Adrenal gland (tissue), 12 donors: ENCODE measurements around the gene RASA2. TPM values are rescaled to one million over a fixed set of nuclear protein-coding genes. Genes with fewer than 3 reads are reported as not detected.

Experiments
- DNase-seq, 7 donors: peaks; one replicate each; pipeline ENCODE4 v3.0.0-alpha.2; 2019 to 2020
- H3K27ac ChIP-seq, 5 donors: fragments of 200-600 bp; sonication (generic) in 4 of 5; 1 replicate in 3 of 5; 2 replicates in 2 of 5; pipeline versions ENCODE4 v1.5.1 to v1.8.0; 2016 to 2020; ENCODE audit warnings: mild to moderate bottlenecking in 1 of 5
- H3K27me3 ChIP-seq: fragments of 200-600 bp; 2 replicates; pipeline ENCODE4 v1.8.0; 2021
- H3K36me3 ChIP-seq, 2 donors: fragments of 200-600 bp; replicated peaks in 1 of 2; 1 replicate in 1 of 2; 2 replicates in 1 of 2; pipeline versions ENCODE4 v1.5.1 to v1.8.0; 2018 to 2022
- H3K4me1 ChIP-seq, 2 donors: fragments of 200-600 bp; replicated peaks in 1 of 2; 1 replicate in 1 of 2; 2 replicates in 1 of 2; pipeline versions ENCODE4 v1.5.1 to v1.8.0; 2018 to 2021
- H3K4me3 ChIP-seq, 4 donors: fragments of 200-600 bp; sonication (generic) in 3 of 4; one replicate each; pipeline ENCODE4 v1.5.1; 2016 to 2018
- H3K9me3 ChIP-seq, 3 donors: fragments of 200-600 bp; sonication (generic) in 1 of 3; replicated peaks in 1 of 3; 1 replicate in 2 of 3; 2 replicates in 1 of 3; pipeline versions ENCODE4 v1.5.1 to v1.8.0; 2016 to 2021
- POLR2A ChIP-seq, 2 donors: fragments of 450-650 bp; IDR thresholded peaks; one replicate each; pipeline ENCODE4 v1.6.1; 2017; ENCODE audit warnings: antibody characterized with exemption in 2 of 2, mild to moderate bottlenecking in 2 of 2, moderate library complexity in 1 of 2
- WGBS, 4 donors: extraction: QIAGEN DNeasy Blood & Tissue Kit in 2 of 4; methylation state at CpG; one replicate each; pipeline versions ENCODE4 v1.1.5 to v1.1.7; 2013 to 2017; 5-methylcytosine and 5-hydroxymethylcytosine counted together
- intact Hi-C, 2 donors: fragments of 100-400 bp; cut with DNase I; formaldehyde crosslinking; loops; one replicate each; pipeline versions ENCODE4 v1.14.1 to v1.15.0; 2022 to 2023
- polyA plus RNA-seq, 3 donors: library from polyadenylated mRNA; stranded (reverse); fragments of 200-250 nt in 2 of 3; fragments of 350-450 nt in 1 of 3; fragmentation: Illumina TruSeq in 1 of 3; extraction: RNeasy Lipid Tissue Mini Kit (QIAGEN cat#74804) in 1 of 3; gene quantifications; one replicate each; pipeline ENCODE4 v1.2.3, GENCODE V29; 2013 to 2014
- total RNA-seq, 9 donors: library from RNA; depleted of rRNA in 4 of 9; stranded (reverse); fragments of >200 nt in 4 of 9; fragments of 120-200 nt in 1 of 9; fragmentation: NEBNext Ultra II Directional in 1 of 9; extraction: Animal tissue kit (Norgen Biotek cat#: 25700) in 1 of 9; gene quantifications; one replicate each; pipeline versions ENCODE4 v1.1.0 to v1.2.4, GENCODE V29; 2013 to 2023
- TF ChIP-seq, protein P1 (sequence below), 6 experiments: fragments of 450-650 bp in 4 of 6; fragments of 200-600 bp in 2 of 6; sonication (generic) in 1 of 6; IDR thresholded peaks; 1 replicate in 5 of 6; 2 replicates in 1 of 6; pipeline versions ENCODE4 v1.5.1 to v1.8.0; 2016 to 2021; ENCODE audit warnings: antibody characterized with exemption in 6 of 6, mild to moderate bottlenecking in 2 of 6, moderate library complexity in 1 of 6
- donor health status: healthy with polysubstance abuse.
- donor health status: Bipolar disorder and iron deficiency.
- donor health status: DM: yes; HTN: yes; CAD: no.
- donor health status: DM: no; HTN: no; CAD: no.
- donor health status: DM: no; HTN: no; CAD: no.
- donor health status: DM: yes; HTN: yes; CAD: no.

Gene RASA2
- total and polyA plus RNA-seq, 12 donors: 5.7 to 52.5 (median 10.2) TPM

DNA sequence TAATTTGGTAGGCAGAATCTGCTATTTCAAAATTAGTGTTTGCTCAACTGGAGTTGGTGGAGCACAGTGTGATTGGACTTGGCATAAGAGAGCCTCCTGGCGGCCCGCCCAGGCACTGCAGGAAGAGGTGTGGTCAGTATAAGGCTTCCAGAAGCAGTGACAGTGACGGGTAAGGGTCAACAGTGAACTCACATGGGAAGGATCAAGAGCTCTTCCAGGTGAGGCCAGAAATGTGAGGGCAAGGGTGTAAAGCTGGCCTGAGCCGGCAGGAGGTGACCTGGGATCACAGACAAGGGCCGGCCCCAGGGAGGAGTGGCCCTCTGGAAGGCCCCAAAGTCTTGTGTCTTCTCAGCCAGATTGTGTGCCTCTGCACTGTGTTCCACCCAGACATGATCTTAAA lies 158.1 kb downstream of the RASA2 start:
- no peak for TF ChIP-seq POLR2A (IDR thresholded peaks at IDR 0.05)
- TF ChIP-seq, protein P1, sequence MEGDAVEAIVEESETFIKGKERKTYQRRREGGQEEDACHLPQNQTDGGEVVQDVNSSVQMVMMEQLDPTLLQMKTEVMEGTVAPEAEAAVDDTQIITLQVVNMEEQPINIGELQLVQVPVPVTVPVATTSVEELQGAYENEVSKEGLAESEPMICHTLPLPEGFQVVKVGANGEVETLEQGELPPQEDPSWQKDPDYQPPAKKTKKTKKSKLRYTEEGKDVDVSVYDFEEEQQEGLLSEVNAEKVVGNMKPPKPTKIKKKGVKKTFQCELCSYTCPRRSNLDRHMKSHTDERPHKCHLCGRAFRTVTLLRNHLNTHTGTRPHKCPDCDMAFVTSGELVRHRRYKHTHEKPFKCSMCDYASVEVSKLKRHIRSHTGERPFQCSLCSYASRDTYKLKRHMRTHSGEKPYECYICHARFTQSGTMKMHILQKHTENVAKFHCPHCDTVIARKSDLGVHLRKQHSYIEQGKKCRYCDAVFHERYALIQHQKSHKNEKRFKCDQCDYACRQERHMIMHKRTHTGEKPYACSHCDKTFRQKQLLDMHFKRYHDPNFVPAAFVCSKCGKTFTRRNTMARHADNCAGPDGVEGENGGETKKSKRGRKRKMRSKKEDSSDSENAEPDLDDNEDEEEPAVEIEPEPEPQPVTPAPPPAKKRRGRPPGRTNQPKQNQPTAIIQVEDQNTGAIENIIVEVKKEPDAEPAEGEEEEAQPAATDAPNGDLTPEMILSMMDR (IDR thresholded peaks at IDR 0.05): peak; percentile 55 to 76 (median 70)
- Histone ChIP-seq H3K36me3 (no peaks in the 10 kb centered on the region), H3K27me3 (no peaks in the 10 kb centered on the region), H3K27ac (no peak overlapping the region), H3K4me1 (no peaks in the 10 kb centered on the region), H3K9me3 (no peaks in the 10 kb centered on the region), H3K4me3 (no peak overlapping the region)
- DNase-seq: peak; percentile 77 to 94 (median 91)
- intact Hi-C loops: no loop called here
- 29 to 39% (median 33%) methylated on average over 5 of the region's 5 CpGs for WGBS, 4 donors

DNA sequence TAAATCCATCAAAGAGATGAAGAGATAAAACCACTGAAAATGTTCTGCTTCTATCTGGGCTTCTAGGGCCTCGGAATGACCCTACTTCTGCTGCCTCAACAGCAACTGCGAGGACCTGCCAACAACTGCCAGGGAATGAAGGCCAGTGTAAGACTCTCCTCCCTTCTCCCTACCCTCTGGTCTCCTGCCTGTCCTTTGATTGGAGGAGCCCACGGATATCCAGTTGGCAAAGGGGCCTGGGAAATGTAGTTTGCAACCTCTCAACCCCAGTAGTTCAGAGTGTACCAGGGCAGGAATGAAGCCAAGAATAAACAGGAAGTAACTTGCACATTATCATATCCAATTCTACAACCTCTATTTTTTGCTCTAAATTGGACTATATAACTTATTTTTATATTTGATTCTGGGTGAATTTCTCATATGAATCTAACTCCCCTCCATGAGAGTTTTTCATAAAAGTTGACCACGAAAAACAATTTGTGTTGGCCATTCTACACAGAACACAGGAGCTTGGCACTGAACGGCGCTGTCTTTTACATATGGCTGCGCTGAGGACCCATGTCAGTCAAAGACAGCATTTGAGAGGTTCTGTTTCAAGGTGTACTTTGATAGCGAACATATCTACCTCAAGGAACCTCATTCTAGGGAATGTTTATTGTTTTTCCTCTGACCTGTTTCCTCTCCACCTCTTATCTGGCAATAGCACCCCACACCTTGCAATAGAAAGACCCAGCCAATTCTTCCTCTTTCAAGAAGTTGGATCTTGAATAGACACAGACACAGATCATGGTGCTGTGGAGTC lies 160.1 kb downstream of the RASA2 start:
- Histone ChIP-seq H3K4me3 (no peak overlapping the region), H3K27me3 (no peaks in the 10 kb centered on the region), H3K36me3 (no peaks in the 10 kb centered on the region), H3K9me3 (no peaks in the 10 kb centered on the region), H3K4me1 (no peaks in the 10 kb centered on the region), H3K27ac (no peak overlapping the region)
- 65 to 67% (median 66%) methylated on average over 7 to 8 of the region's 8 CpGs for WGBS, 4 donors
- intact Hi-C loops: no loop called here
- TF ChIP-seq, protein P1 (IDR thresholded peaks at IDR 0.05): no peak
- peak in 1 of 2 donors; percentile 66 for TF ChIP-seq POLR2A (IDR thresholded peaks at IDR 0.05)
- peak; percentile 73 to 93 (median 81) for DNase-seq

DNA sequence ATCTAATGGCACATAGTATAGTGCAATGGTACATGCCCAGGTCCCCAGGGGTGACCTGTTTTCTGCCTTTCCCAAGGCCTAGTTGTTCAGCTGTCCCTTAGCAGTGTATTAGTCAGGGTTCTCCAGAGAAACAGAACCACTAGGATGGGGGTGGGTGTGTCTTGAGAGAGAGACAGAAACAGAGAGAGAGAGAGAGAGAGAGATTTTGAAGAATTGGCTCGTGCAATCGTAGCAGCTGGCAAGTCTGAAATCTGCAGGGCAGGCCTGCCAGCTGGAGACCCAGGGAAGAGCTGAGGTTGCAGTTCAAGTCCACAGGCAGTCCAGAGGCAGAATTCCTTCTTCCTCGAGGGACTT lies 160.7 kb downstream of the RASA2 start:
- H3K9me3 ChIP-seq: no peaks in the 10 kb centered on the region
- H3K4me1 ChIP-seq: no peaks in the 10 kb centered on the region
- no peak overlapping the region for H3K4me3 ChIP-seq
- no peak for DNase-seq
- no peaks in the 10 kb centered on the region for H3K27me3 ChIP-seq
- intact Hi-C loops: no loop called here
- 18 to 74% (median 57%) methylated on average over 3 of the region's 3 CpGs for WGBS, 4 donors
- TF ChIP-seq POLR2A (IDR thresholded peaks at IDR 0.05): no peak
- TF ChIP-seq, protein P1 (IDR thresholded peaks at IDR 0.05): no peak
- H3K27ac ChIP-seq: no peak overlapping the region
- no peaks in the 10 kb centered on the region for H3K36me3 ChIP-seq

DNA sequence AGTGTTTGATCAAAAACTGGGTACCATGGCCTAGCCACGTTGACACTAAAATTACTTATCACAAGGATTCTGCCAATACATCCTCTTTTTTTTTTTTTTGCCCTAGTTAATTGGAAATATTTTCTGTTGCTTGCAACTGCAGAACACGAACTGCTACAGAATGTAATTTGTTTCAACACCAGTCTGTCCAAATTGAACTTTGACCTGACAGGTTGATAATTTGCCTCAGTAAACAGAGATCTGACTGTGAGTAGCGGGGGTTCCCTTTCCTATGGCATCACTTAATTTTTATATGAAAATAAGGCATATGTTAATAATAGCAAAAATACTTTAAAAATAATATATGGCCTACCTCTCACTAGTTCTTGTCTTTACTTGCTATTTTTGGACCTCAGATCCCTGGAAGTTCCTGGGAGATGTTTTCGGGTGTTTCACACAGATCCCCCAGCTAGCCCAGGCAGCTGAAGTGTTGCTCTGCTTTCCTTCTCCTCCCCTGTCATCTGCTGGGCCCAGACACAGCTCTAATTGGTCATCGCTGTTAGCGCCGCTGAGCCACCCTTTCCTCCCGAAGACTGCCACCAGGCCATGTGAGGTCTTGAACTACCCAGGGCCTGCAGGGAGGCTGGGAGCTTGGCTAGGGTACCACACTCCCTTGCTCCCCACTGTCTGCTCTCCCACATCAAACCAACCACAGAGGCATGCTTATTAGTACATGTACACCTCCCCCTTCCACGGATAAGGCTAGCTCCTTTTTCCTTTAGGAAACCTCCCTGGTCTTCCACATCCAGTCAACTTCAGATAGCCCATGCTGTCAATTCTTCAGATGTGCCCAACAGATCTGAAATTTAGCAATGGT lies 161.5 kb downstream of the RASA2 start:
- no peak for DNase-seq
- H3K27ac ChIP-seq: no peak overlapping the region
- H3K36me3 ChIP-seq: no peaks in the 10 kb centered on the region
- no peaks in the 10 kb centered on the region for H3K4me1 ChIP-seq
- H3K9me3 ChIP-seq: no peaks in the 10 kb centered on the region
- intact Hi-C loops: no loop called here
- no peaks in the 10 kb centered on the region for H3K27me3 ChIP-seq
- TF ChIP-seq POLR2A (IDR thresholded peaks at IDR 0.05): no peak
- TF ChIP-seq, protein P1 (IDR thresholded peaks at IDR 0.05): no peak
- WGBS, 4 donors: 78 to 91% (median 80%) methylated on average over 9 of the region's 9 CpGs
- H3K4me3 ChIP-seq: no peak overlapping the region
